SHP77 (cell line): Measurements from ENCODE around the gene TSPYL2.

Source experiments
- DNase-seq, 2 experiments: peaks; one replicate each; lab custom pipeline; 2025; lab: John Stamatoyannopoulos, UW

TSPYL2 gene

GRCh38 chrX:53081925-53082772, at the start of gene TSPYL2:
TSPYL2 (plus strand) TSS chrX:53082367; CDS start chrX:53082499, 132 bp downstream.
- DNase-seq, result peak; percentile 99 to 100

GRCh38 chrX:53036149-53036548, 46.0 kb upstream of the TSPYL2 start:
- DNase-seq, result no peak

DNA sequence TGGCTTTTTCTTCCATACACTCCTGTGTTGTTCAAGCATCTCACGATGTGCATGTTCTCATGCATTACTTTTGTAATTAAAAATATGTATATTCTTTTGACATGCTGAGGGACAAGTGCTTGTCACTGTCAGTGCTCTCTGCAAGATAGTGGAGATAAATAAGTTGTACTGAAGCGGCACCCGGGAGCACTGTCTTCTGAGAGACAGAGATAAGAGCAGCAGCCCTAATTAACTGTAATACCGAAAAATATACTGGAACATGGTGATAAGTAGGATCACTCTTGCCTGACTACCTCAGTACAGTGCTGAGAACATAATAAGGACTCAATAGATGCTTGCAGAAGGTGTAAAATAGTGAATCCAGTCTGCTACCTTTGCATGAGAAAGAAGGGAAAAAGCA, 42.9 kb upstream of the TSPYL2 start:
- DNase-seq, result no peak

GRCh38 chrX:53044995-53045394, 37.2 kb upstream of the TSPYL2 start:
- DNase-seq, result no peak

DNA sequence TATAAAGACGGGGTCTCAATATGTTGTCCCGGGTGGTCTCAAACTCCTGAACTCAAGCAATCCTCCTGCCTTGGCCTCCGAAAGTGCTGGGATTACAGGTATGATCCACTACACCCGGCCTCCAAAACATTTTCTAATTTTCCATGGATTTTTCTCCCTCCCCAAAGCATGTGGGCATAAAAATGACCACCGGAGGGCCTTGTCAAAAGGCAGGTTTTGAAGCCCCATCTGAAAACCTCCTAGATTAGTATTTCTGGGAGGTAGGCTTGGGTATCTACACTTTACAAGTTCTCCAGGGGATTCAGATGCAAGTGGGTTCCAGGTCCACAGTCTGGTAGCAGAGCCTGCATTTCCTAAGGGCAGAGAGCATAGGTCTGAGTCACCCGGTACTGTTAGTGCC, 34.9 kb upstream of the TSPYL2 start:
- peak; percentile 17 to 55 for DNase-seq

- DNase-seq, result peak; percentile 75 to 80
Measured at GRCh38 chrX:53048169-53049126, 33.7 kb upstream of the TSPYL2 start, which contains the start of gene GPR173. GPR173 (plus strand) TSS chrX:53048789; CDS start chrX:53076622, 27,833 bp downstream.

DNA sequence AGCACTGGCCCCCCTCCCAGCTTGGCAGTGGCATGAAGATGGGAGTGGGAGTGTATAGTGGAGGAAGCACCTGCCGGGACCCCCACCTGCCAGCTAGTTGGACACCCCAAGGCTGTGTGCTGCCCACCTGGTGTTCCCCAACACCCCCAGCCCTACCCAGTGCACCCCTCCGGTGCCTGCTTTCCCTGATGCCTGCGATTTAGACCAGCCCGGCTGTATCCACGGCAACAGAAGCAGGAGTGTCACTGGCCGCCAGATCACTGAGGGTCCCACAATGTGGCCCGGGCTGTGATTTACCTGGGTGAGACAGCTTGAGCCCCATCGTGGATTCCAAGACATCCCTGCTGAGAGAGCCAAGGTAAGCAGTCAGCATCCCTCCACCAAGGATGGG, 33.0 kb upstream of the TSPYL2 start:
- no peak for DNase-seq

- no peak for DNase-seq
Measured at GRCh38 chrX:53050841-53051240, 31.3 kb upstream of the TSPYL2 start.

DNA sequence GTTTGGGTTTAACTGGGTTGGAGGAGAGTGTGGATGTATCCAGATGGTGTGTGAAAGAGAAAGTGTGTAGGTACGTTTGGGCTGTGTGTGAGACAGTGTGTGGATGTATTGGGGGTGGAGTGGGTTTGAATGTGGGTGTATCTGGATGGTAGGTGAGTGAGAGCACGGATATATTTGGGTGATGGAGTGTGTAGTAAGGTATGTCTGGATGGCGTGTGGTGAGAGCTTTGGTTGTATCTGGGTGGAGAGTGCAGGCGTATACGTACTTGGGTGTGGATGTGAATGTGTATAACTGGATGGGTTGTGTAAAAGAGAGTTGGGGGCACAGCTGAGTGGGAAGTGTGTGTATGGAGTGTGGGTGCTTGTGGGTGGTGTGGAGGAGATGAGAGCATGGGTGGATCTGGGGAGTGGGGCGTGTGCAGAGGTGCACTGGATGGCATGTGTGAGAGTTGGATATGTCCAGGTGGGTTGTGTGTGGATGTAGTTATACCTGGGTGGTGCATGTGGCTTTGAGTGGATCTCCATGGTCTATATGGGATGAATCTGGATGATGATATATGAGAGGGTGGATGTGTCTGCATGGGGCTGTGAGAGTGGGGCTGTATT, 26.8 kb upstream of the TSPYL2 start:
- no peak for DNase-seq

- DNase-seq, result no peak
Measured at GRCh38 chrX:53056292-53056691, 25.9 kb upstream of the TSPYL2 start.

GRCh38 chrX:53065104-53065503, 17.1 kb upstream of the TSPYL2 start:
- no peak for DNase-seq

- DNase-seq, result no peak
Measured at GRCh38 chrX:53071064-53071463, 11.1 kb upstream of the TSPYL2 start.

DNA sequence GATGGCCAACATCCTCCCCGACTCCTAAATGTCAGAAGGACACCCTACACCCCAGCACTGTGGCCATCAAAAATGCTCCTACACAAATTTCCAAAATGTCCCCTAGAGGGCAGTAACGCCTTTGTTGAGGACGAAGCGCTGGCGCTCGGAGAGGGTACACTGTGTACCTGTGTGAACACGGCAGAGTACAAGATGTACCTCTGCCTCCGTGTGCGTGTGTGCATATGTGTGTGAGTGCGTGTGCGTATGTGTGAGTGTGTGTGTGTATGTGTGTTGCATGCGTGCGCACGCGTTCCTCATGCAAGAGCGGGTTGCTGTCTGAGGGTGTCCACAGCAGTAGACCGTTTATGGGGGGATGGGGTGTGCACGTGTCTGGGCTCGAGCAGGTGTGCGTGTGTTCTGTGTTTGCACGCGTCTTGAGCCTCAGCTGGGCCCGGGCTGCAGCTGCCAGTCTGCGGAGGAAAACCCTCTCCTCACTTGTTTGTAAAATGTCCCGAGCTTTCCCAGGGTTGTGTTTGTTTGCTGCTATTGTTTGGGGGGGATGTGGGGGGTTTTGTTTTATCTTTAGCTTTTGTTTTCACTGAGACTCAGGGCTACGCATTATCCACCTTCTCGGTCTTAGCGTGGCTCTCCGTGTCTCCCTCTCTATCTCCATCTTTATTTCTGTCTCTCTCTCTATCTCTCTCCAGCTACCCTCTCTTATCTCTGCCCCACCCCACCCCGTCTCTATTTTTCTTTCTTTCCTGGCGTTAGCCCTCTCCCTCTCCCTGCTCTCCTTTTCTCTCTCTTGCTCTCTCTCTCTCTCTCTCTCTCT, 10.4 kb upstream of the TSPYL2 start:
- DNase-seq, result peak; percentile 95

GRCh38 chrX:53072418-53073114, 9.6 kb upstream of the TSPYL2 start:
- DNase-seq, result peak in 1 of 2 experiments; percentile 39

- peak; percentile 92 to 93 for DNase-seq
Measured at GRCh38 chrX:53073115-53073586, 9.0 kb upstream of the TSPYL2 start.

GRCh38 chrX:53075011-53075410, 7.2 kb upstream of the TSPYL2 start:
- DNase-seq, result no peak

GRCh38 chrX:53076671-53077070, 5.5 kb upstream of the TSPYL2 start:
- no peak for DNase-seq

DNA sequence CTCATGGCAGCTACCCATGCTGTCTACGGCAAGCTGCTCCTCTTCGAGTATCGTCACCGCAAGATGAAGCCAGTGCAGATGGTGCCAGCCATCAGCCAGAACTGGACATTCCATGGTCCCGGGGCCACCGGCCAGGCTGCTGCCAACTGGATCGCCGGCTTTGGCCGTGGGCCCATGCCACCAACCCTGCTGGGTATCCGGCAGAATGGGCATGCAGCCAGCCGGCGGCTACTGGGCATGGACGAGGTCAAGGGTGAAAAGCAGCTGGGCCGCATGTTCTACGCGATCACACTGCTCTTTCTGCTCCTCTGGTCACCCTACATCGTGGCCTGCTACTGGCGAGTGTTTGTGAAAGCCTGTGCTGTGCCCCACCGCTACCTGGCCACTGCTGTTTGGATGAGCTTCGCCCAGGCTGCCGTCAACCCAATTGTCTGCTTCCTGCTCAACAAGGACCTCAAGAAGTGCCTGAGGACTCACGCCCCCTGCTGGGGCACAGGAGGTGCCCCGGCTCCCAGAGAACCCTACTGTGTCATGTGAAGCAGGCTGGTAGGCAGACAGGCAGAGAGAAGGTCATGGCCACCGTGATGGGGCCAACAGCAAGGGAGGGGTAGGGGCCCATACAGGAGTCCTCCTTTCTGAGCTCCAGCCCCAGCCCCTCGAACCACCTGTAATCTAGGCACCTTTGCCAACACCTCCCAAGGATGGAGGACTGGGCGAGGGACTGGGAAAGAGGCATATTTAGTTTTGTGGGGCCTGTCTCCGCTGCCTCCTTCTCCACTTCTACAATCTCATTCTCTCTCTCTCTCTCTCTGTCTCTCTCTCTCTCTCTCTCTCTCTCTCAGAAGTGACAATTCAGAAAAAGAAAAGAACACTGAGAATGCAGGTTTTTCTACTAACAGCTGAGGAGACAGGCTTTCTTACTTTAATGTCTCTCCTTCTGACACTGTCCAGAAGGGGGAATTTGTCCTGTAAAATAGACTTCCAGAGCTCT, 4.7 kb upstream of the TSPYL2 start:
- no peak for DNase-seq

GRCh38 chrX:53078943-53079342, 3.2 kb upstream of the TSPYL2 start:
- DNase-seq, result no peak
